ENCODE results near the gene ABL1.

DNA sequence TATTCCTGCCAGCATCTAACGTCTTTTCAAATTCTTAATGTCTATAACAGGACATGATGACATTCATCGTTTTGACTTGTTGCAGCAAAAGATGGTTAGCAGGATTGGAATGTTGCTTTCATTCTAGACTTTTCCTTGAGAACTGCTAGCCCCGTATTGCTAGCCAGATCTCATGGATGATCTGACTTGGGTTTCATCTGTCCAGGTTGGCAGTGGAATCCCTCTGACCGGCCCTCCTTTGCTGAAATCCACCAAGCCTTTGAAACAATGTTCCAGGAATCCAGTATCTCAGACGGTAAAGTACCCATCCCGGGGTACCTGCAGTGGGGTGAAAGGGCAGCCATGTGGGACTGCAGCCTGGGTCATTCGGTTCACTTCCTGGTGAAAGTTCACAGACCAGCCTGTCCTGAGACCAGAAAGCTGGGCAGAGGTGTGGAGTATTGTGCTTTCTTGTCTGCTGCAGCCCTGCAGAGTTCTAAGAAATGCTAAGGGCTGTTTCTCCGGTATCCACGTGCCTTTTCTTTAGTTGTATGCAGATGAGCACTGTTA lies 44.9 kb downstream of the ABL1 start:
- TF ChIP-seq POLR2A (IDR thresholded peaks at IDR 0.05; ENCODE audit: low read depth) (no peak), POLR2AphosphoS5 (IDR thresholded peaks at IDR 0.05) (no peak), CTCF (IDR thresholded peaks at IDR 0.05) (no peak), EP300 (IDR thresholded peaks at IDR 0.05) (no peak)
